B cell (primary cell): ENCODE measurements around the gene TMEM238L. TPM values are rescaled to one million over a fixed set of nuclear protein-coding genes. Genes with fewer than 3 reads are reported as not detected.

Experiments
- ATAC-seq: fragments of 200-7000 bp; cut with Tn5 transposase; one replicate; pipeline ENCODE4 v1.10.0; 2021; ENCODE audit warnings: low read depth, mild to moderate bottlenecking, moderate number of reproducible peaks, moderate library complexity
- CTCF ChIA-PET: fragments of 350-600 bp; sonication (Branson Sonifier 250); formaldehyde crosslinking; loops from one replicate; lab custom pipeline; 2021; ENCODE audit warnings: antibody characterized with exemption, inconsistent platforms; lab: Charles Lee
- POLR2A ChIA-PET: fragments of 350-600 bp; sonication (Branson Sonifier 250); formaldehyde crosslinking; loops from one replicate; lab custom pipeline; 2021; ENCODE audit warnings: antibody characterized with exemption; lab: Charles Lee
- DNase-seq: peaks from one replicate; pipeline ENCODE4 v3.0.0; 2013
- H2AFZ ChIP-seq: 2 replicates; pipeline ENCODE4 v1.6.1; 2012; ENCODE audit warnings: mild to moderate bottlenecking, low read depth, low read length; ENCODE audit not compliant: insufficient read depth, poor library complexity, severe bottlenecking
- H3K27ac ChIP-seq, 2 donors: 1 replicate in 1 of 2; 2 replicates in 1 of 2; pipeline ENCODE4 v1.5.1; 2012 to 2013; ENCODE audit warnings: low read length in 2 of 2, mild to moderate bottlenecking in 2 of 2, moderate library complexity in 1 of 2
- H3K27me3 ChIP-seq, 4 experiments: fragments of 200-600 bp in 1 of 4; sonication (generic) in 1 of 4; replicated peaks in 1 of 4; 1 replicate in 2 of 4; 2 replicates in 2 of 4; pipeline versions ENCODE4 v1.6.1 to v1.7.0; 2013 to 2016; ENCODE audit warnings: low read length in 3 of 4, mild to moderate bottlenecking in 2 of 4, mixed read lengths in 1 of 4, moderate library complexity in 1 of 4; ENCODE audit not compliant: insufficient read depth in 4 of 4, control insufficient read depth in 3 of 4; ENCODE audit errors: control extremely low read depth in 1 of 4
- H3K36me3 ChIP-seq, 2 experiments: replicated peaks in 1 of 2; 1 replicate in 1 of 2; 2 replicates in 1 of 2; pipeline versions ENCODE4 v1.6.1 to v1.7.1; 2013; ENCODE audit warnings: low read length in 1 of 2; ENCODE audit not compliant: insufficient read depth in 2 of 2, control insufficient read depth in 1 of 2; ENCODE audit errors: control extremely low read depth in 1 of 2, extremely low read depth in 1 of 2
- H3K4me1 ChIP-seq, 2 donors: fragments of 200-600 bp in 1 of 2; sonication (generic) in 1 of 2; 1 replicate in 1 of 2; 2 replicates in 1 of 2; pipeline versions ENCODE4 v1.5.1 to v1.6.1; 2013 to 2017; ENCODE audit warnings: low read length in 2 of 2; ENCODE audit not compliant: control insufficient read depth in 2 of 2, insufficient read depth in 2 of 2
- H3K4me2 ChIP-seq: replicated peaks from 2 replicates; pipeline ENCODE3; 2012; ENCODE audit warnings: mild to moderate bottlenecking, low read depth, low read length; ENCODE audit not compliant: poor library complexity, severe bottlenecking
- H3K4me3 ChIP-seq, 5 experiments: fragments of 200-600 bp in 1 of 5; sonication (generic) in 1 of 5; 1 replicate in 3 of 5; 2 replicates in 2 of 5; pipeline versions ENCODE4 v1.5.1 to v1.7.0; 2011 to 2016; ENCODE audit warnings: low read length in 4 of 5, mild to moderate bottlenecking in 4 of 5, low read depth in 2 of 5, control low read depth in 1 of 5, moderate library complexity in 1 of 5; ENCODE audit not compliant: insufficient read depth in 1 of 5; ENCODE audit errors: control extremely low read depth in 1 of 5, extremely low read depth in 1 of 5
- H3K79me2 ChIP-seq: fragments of 200-600 bp; sonication (generic); one replicate; pipeline ENCODE4 v1.6.0; 2016; ENCODE audit warnings: low read length; ENCODE audit not compliant: control insufficient read depth, insufficient read depth
- H3K9ac ChIP-seq: fragments of 200-600 bp; sonication (generic); 2 replicates; pipeline ENCODE4 v1.6.1; 2017; ENCODE audit warnings: mild to moderate bottlenecking, low read length, moderate library complexity
- H3K9me3 ChIP-seq, 3 donors: one replicate each; pipeline versions ENCODE4 v1.6.1 to v1.7.1; 2013; ENCODE audit warnings: low read length in 2 of 3; ENCODE audit not compliant: control insufficient read depth in 2 of 3, insufficient read depth in 1 of 3; ENCODE audit errors: control extremely low read depth in 1 of 3
- H4K20me1 ChIP-seq: 2 replicates; pipeline ENCODE4 v1.6.0; 2012; ENCODE audit warnings: mild to moderate bottlenecking, low read length; ENCODE audit not compliant: insufficient read depth, control insufficient read depth, poor library complexity, severe bottlenecking
- H3K27ac Mint-ChIP-seq: one replicate; pipeline ENCODE4 v1.8.0; 2021; ENCODE audit warnings: mixed read lengths
- H3K27me3 Mint-ChIP-seq: one replicate; pipeline ENCODE4 v1.8.0; 2021; ENCODE audit warnings: mixed read lengths
- H3K4me1 Mint-ChIP-seq: one replicate; pipeline ENCODE4 v1.8.0; 2021; ENCODE audit warnings: mixed read lengths
- H3K4me3 Mint-ChIP-seq: one replicate; pipeline ENCODE4 v1.8.0; 2021; ENCODE audit warnings: mixed read lengths
- H3K9me3 Mint-ChIP-seq: one replicate; pipeline ENCODE4 v1.8.0; 2022; ENCODE audit warnings: mixed read lengths; ENCODE audit not compliant: insufficient read depth
- EZH2 ChIP-seq: IDR thresholded peaks from 2 replicates; pipeline ENCODE4 v1.6.1; 2012; ENCODE audit warnings: borderline replicate concordance, low read depth, mild to moderate bottlenecking, moderate library complexity, low read length; ENCODE audit not compliant: insufficient read depth, poor library complexity, severe bottlenecking
- WGBS: methylation state at CpG from one replicate; pipeline ENCODE4 v1.1.5; 2013; ENCODE audit warnings: missing lambda C conversion rate; ENCODE audit not compliant: insufficient coverage; 5-methylcytosine and 5-hydroxymethylcytosine counted together
- intact Hi-C: fragments of 100-400 bp; cut with micrococcal nuclease; formaldehyde crosslinking; loops from one replicate; pipeline ENCODE4 v1.10.0; 2022
- polyA plus RNA-seq: library from polyadenylated mRNA; depleted of rRNA; stranded (reverse); fragments of >200 nt; gene quantifications from 2 replicates; pipeline ENCODE4 v1.2.3, GENCODE V29; 2012
- total RNA-seq, 2 donors: library from RNA; stranded (reverse); fragments of 120-200 nt in 1 of 2; gene quantifications; 1 replicate in 1 of 2; 2 replicates in 1 of 2; pipeline versions ENCODE4 v1.2.3 to v1.2.4, GENCODE V29; 2013 to 2022
- TF ChIP-seq, protein P1 (sequence below): fragments of 200-600 bp; IDR thresholded peaks from one replicate; pipeline ENCODE4 v1.8.0; 2022; ENCODE audit warnings: antibody characterized with exemption, mild to moderate bottlenecking

TMEM238L gene
- total and polyA plus RNA-seq, 2 donors (not counting 1 experiment from before 2014, with no cell fraction given) = not detected

DNA sequence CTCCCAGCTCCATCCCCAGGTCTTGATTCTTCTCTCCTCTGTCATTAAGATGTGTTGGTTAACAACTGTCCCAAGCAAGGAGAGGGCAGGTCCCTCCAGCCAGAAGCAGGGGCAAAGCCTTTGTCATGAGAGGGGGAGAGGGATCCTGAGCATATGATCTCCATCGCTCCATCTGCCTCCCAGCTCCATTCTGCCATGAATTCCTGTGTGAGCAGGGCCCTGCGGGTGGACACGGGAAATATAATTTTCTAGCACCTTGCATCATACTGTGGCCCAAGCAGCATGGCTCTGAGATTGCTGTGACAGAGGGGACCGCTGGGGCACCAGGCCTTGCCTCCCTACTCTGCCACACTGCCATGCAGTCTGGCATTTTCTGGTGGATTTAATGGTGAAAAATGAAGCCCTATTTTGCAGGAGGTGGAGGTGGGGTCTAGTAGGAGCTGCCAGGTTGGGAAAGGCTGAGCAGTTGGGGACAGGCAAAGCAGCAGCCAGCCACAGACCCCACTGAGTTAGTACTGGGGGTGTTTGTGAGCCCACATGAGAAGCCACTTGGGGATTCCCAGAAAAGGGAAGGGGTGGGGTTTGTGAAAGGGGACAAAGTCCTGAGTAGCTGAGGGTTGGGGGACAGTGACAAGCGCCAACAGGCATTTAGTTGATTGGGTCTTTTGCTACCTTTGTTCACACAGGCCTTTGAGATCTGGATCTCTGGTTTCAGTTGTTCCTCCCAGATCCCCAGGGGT is 16.4 kb downstream of the TMEM238L start:
- Histone ChIP-seq H3K36me3 (no peaks in the 10 kb centered on the region), H2AFZ (no peak overlapping the region), H3K9me3 (peaks cover 2 to 6% (median 5%) of the 10 kb centered on the region in 3 donors), H3K4me3 (no peak overlapping the region), H3K9ac (no peak overlapping the region), H3K4me1 (peaks cover 0 to 3% of the 10 kb centered on the region in 2 donors), H3K4me2 (no peak overlapping the region), H3K27ac (no peak overlapping the region), H3K79me2 (no peaks in the 10 kb centered on the region), H4K20me1 (no peaks in the 10 kb centered on the region), H3K27me3 (peaks cover 0 to 5% (median 0%) of the 10 kb centered on the region in 4 experiments)
- no peak overlapping the region for H3K4me3 Mint-ChIP-seq
- peaks cover 6% of the 10 kb centered on the region for H3K9me3 Mint-ChIP-seq
- WGBS = no CpG with 5 or more reads among the region's 5 CpGs
- DNase-seq = no peak
- ChIA-PET CTCF (no interaction called here), POLR2A (no interaction called here)
- ATAC-seq = no peak
- no peak overlapping the region for H3K27ac Mint-ChIP-seq
- H3K4me1 Mint-ChIP-seq = no peaks in the 10 kb centered on the region
- H3K27me3 Mint-ChIP-seq = peaks cover 9% of the 10 kb centered on the region
- TF ChIP-seq, protein P1, sequence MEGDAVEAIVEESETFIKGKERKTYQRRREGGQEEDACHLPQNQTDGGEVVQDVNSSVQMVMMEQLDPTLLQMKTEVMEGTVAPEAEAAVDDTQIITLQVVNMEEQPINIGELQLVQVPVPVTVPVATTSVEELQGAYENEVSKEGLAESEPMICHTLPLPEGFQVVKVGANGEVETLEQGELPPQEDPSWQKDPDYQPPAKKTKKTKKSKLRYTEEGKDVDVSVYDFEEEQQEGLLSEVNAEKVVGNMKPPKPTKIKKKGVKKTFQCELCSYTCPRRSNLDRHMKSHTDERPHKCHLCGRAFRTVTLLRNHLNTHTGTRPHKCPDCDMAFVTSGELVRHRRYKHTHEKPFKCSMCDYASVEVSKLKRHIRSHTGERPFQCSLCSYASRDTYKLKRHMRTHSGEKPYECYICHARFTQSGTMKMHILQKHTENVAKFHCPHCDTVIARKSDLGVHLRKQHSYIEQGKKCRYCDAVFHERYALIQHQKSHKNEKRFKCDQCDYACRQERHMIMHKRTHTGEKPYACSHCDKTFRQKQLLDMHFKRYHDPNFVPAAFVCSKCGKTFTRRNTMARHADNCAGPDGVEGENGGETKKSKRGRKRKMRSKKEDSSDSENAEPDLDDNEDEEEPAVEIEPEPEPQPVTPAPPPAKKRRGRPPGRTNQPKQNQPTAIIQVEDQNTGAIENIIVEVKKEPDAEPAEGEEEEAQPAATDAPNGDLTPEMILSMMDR = no peak
- no peak for TF ChIP-seq EZH2
- intact Hi-C loops = no loop called here

DNA sequence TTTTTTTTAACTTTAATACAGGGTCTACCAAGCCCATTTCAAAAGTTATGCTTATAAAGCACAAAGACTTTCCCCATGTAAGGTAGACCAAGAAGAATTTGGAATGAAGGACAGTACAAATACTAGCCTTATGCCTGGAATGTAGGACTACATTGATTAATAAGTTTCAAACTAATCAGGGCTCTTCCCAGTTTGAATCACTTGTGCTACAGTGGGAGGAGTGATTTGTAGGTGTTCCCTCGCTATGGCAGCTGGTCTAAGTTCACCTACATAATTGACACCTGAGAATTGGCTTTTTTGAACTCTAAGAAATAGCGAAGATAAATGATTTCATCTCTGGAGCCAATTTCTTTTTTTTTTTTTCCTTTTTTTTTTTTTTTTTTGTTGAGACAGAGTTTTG is 18.6 kb downstream of the TMEM238L start:
- Histone ChIP-seq H3K9ac (no peak overlapping the region), H3K9me3 (peaks cover 2 to 6% (median 5%) of the 10 kb centered on the region in 3 donors), H3K4me2 (no peak overlapping the region), H2AFZ (no peak overlapping the region), H3K36me3 (no peaks in the 10 kb centered on the region), H3K27me3 (peaks cover 0 to 3% (median 0%) of the 10 kb centered on the region in 4 experiments), H3K4me3 (no peak overlapping the region), H3K79me2 (no peaks in the 10 kb centered on the region), H3K27ac (no peak overlapping the region), H4K20me1 (no peaks in the 10 kb centered on the region), H3K4me1 (no peaks in the 10 kb centered on the region)
- Mint-ChIP-seq H3K27ac (no peak overlapping the region), H3K27me3 (peaks cover 9% of the 10 kb centered on the region), H3K4me3 (no peak overlapping the region), H3K9me3 (peaks cover 8% of the 10 kb centered on the region), H3K4me1 (no peaks in the 10 kb centered on the region)
- intact Hi-C loops = no loop called here
- TF ChIP-seq EZH2 = no peak
- TF ChIP-seq, protein P1 = no peak
- DNase-seq (no peak), ATAC-seq (no peak)
- POLR2A ChIA-PET = no interaction called here
- CTCF ChIA-PET = no interaction called here
- WGBS = no CpG with 5 or more reads among the region's 2 CpGs
